Measurements from ENCODE around the gene ABR.

The ABR gene

GRCh38 chr17:1166276-1166675 lies 13.5 kb downstream of the ABR start:
- TF ChIP-seq SPI1 (IDR thresholded peaks at IDR 0.05; ENCODE audit: borderline replicate concordance, low read depth) = no peak
- TF ChIP-seq POLR2AphosphoS5 (IDR thresholded peaks at IDR 0.05; ENCODE audit: low read depth) = no peak
- TF ChIP-seq, protein P1, sequence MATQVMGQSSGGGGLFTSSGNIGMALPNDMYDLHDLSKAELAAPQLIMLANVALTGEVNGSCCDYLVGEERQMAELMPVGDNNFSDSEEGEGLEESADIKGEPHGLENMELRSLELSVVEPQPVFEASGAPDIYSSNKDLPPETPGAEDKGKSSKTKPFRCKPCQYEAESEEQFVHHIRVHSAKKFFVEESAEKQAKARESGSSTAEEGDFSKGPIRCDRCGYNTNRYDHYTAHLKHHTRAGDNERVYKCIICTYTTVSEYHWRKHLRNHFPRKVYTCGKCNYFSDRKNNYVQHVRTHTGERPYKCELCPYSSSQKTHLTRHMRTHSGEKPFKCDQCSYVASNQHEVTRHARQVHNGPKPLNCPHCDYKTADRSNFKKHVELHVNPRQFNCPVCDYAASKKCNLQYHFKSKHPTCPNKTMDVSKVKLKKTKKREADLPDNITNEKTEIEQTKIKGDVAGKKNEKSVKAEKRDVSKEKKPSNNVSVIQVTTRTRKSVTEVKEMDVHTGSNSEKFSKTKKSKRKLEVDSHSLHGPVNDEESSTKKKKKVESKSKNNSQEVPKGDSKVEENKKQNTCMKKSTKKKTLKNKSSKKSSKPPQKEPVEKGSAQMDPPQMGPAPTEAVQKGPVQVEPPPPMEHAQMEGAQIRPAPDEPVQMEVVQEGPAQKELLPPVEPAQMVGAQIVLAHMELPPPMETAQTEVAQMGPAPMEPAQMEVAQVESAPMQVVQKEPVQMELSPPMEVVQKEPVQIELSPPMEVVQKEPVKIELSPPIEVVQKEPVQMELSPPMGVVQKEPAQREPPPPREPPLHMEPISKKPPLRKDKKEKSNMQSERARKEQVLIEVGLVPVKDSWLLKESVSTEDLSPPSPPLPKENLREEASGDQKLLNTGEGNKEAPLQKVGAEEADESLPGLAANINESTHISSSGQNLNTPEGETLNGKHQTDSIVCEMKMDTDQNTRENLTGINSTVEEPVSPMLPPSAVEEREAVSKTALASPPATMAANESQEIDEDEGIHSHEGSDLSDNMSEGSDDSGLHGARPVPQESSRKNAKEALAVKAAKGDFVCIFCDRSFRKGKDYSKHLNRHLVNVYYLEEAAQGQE (IDR thresholded peaks at IDR 0.05; ENCODE audit: insufficient replicate concordance, low read depth) = no peak
- no peak for TF ChIP-seq CTCF (IDR thresholded peaks at IDR 0.05; ENCODE audit: insufficient read depth, low read length)
- TF ChIP-seq GABPA (IDR thresholded peaks at IDR 0.05; ENCODE audit: low read depth) = no peak
- no peaks in the 10 kb centered on the region for H3K27me3 ChIP-seq (ENCODE audit: insufficient read depth, poor library complexity, severe bottlenecking)
- no peak for DNase-seq (ENCODE audit: low read depth in 1 of 2, low spot score in 1 of 2)
- H3K27ac ChIP-seq (replicated peaks) = no peak overlapping the region
- no peak overlapping the region for H3K4me3 ChIP-seq (replicated peaks; ENCODE audit: insufficient read depth, low read length)

DNA sequence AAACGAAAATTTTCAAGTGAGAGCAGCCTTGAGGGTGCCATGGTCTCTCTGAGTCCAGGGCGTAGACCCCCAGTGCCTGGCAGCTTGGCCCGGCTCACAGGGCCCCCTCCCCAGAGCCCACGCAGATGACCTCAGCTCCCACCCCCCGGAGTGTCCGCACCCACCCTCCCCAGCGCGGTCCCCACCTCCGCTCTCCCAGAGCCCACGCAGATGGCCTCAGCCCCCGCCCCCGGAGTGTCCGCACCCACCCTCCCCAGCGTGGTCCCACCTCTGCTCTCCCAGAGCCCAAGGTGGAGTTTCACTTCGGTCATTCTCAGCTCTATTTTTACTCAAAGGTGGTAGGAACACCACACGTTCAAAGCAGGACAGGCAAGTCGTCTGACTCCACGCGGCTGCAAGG lies 13.9 kb downstream of the ABR start:
- Histone ChIP-seq H3K27me3 (ENCODE audit: insufficient read depth, poor library complexity, severe bottlenecking) (no peaks in the 10 kb centered on the region), H3K4me3 (replicated peaks; ENCODE audit: insufficient read depth, low read length) (no peak overlapping the region), H3K27ac (replicated peaks) (no peak overlapping the region)
- DNase-seq (ENCODE audit: low read depth in 1 of 2, low spot score in 1 of 2) = no peak
- TF ChIP-seq SPI1 (IDR thresholded peaks at IDR 0.05; ENCODE audit: borderline replicate concordance, low read depth) (no peak), CTCF (IDR thresholded peaks at IDR 0.05; ENCODE audit: insufficient read depth, low read length) (no peak), GABPA (IDR thresholded peaks at IDR 0.05; ENCODE audit: low read depth) (no peak), POLR2AphosphoS5 (IDR thresholded peaks at IDR 0.05; ENCODE audit: low read depth) (no peak)
- TF ChIP-seq, protein P1 (IDR thresholded peaks at IDR 0.05; ENCODE audit: insufficient replicate concordance, low read depth) = no peak

GRCh38 chr17:1164935-1165556 lies 14.7 kb downstream of the ABR start:
- no peak for DNase-seq (ENCODE audit: low read depth in 1 of 2, low spot score in 1 of 2)
- Histone ChIP-seq H3K4me3 (replicated peaks; ENCODE audit: insufficient read depth, low read length) (no peak overlapping the region), H3K27me3 (ENCODE audit: insufficient read depth, poor library complexity, severe bottlenecking) (no peaks in the 10 kb centered on the region), H3K27ac (replicated peaks) (no peak overlapping the region)
- no peak for TF ChIP-seq SPI1 (IDR thresholded peaks at IDR 0.05; ENCODE audit: borderline replicate concordance, low read depth)
- TF ChIP-seq, protein P1 (IDR thresholded peaks at IDR 0.05; ENCODE audit: insufficient replicate concordance, low read depth) = no peak
- TF ChIP-seq CTCF (IDR thresholded peaks at IDR 0.05; ENCODE audit: insufficient read depth, low read length) = no peak

Measured in HL-60 (cell line).